Neural progenitor cell (in vitro differentiated cells): ENCODE measurements around the gene MMP1. TPM values are rescaled to one million over a fixed set of nuclear protein-coding genes. Genes with fewer than 3 reads are reported as not detected.

Source experiments
- DNase-seq: peaks from one replicate; pipeline ENCODE4 v3.0.0-alpha.2; 2016; ENCODE audit warnings: low spot score
- H2AFZ ChIP-seq: fragments of 200-600 bp; sonication (generic); replicated peaks from 2 replicates; pipeline ENCODE4 v1.6.1; 2016; ENCODE audit warnings: antibody characterized with exemption
- H3F3A ChIP-seq: fragments of 200-600 bp; sonication (generic); 2 replicates; pipeline ENCODE4 v1.6.1; 2016; ENCODE audit warnings: antibody characterized with exemption, low read depth
- H3K27ac ChIP-seq: fragments of 200-600 bp; sonication (generic); 2 replicates; pipeline ENCODE4 v1.5.1; 2016; ENCODE audit warnings: mild to moderate bottlenecking
- H3K27me3 ChIP-seq: fragments of 200-600 bp; sonication (generic); 2 replicates; pipeline ENCODE4 v1.6.1; 2016; ENCODE audit warnings: mild to moderate bottlenecking, moderate library complexity
- H3K36me3 ChIP-seq: fragments of 200-600 bp; sonication (generic); 2 replicates; pipeline ENCODE4 v1.5.1; 2016
- H3K4me1 ChIP-seq: fragments of 200-600 bp; sonication (generic); 2 replicates; pipeline ENCODE4 v1.6.1; 2016; ENCODE audit warnings: mixed run types
- H3K4me2 ChIP-seq: fragments of 200-600 bp; sonication (generic); 2 replicates; pipeline ENCODE4 v1.6.1; 2016
- H3K4me3 ChIP-seq: fragments of 200-600 bp; sonication (generic); 2 replicates; pipeline ENCODE4 v1.5.1; 2016
- H3K79me2 ChIP-seq: fragments of 200-600 bp; sonication (generic); 2 replicates; pipeline ENCODE4 v1.6.1; 2016; ENCODE audit warnings: low read depth
- H3K9ac ChIP-seq: fragments of 200-600 bp; sonication (generic); 2 replicates; pipeline ENCODE4 v1.6.1; 2016
- H3K9me3 ChIP-seq: fragments of 200-600 bp; sonication (generic); 2 replicates; pipeline ENCODE4 v1.5.1; 2016; ENCODE audit warnings: low read depth
- H4K20me1 ChIP-seq: fragments of 200-600 bp; sonication (generic); 2 replicates; pipeline ENCODE4 v1.6.1; 2016; ENCODE audit warnings: low read depth
- H3K27ac Mint-ChIP-seq: 3 replicates; pipeline ENCODE4 v1.8.0; 2021; ENCODE audit warnings: mixed read lengths
- H3K27me3 Mint-ChIP-seq: 2 replicates; pipeline ENCODE4 v1.8.0; 2022; ENCODE audit warnings: low read depth, mild to moderate bottlenecking, inconsistent platforms, moderate library complexity, mixed read lengths; ENCODE audit not compliant: insufficient read depth
- H3K36me3 Mint-ChIP-seq: 3 replicates; pipeline ENCODE4 v1.8.0; 2021; ENCODE audit warnings: mixed read lengths
- H3K4me1 Mint-ChIP-seq: 3 replicates; pipeline ENCODE4 v1.8.0; 2021; ENCODE audit warnings: mixed read lengths
- H3K4me3 Mint-ChIP-seq: 3 replicates; pipeline ENCODE4 v1.8.0; 2021; ENCODE audit warnings: mild to moderate bottlenecking, moderate library complexity, mixed read lengths
- H3K9me3 Mint-ChIP-seq: 3 replicates; pipeline ENCODE4 v1.8.0; 2020; ENCODE audit warnings: mixed read lengths
- CTCF ChIP-seq: fragments of 200-600 bp; sonication (generic); IDR thresholded peaks from 2 replicates; pipeline ENCODE4 v1.5.1; 2017; ENCODE audit warnings: antibody characterized with exemption, mild to moderate bottlenecking
- EZH2 ChIP-seq: fragments of 200-600 bp; sonication (generic); IDR thresholded peaks from 2 replicates; pipeline ENCODE4 v1.6.1; 2017; ENCODE audit warnings: antibody characterized with exemption, mild to moderate bottlenecking, moderate library complexity
- EZH2phosphoT487 ChIP-seq: fragments of 200-600 bp; sonication (generic); IDR thresholded peaks from 2 replicates; pipeline ENCODE4 v1.6.1; 2017; ENCODE audit warnings: antibody characterized with exemption
- total RNA-seq: library from RNA; depleted of rRNA; stranded (reverse); fragments of >200 nt; gene quantifications from 2 replicates; pipeline ENCODE4 v1.2.3, GENCODE V29; 2015; ENCODE audit warnings: low replicate concordance

The MMP1 gene
- total RNA-seq, 1 donor from 2014 or later, result not detected

GRCh38 chr11:102806296-102806695, 8.3 kb upstream of the MMP1 start:
- Histone ChIP-seq H4K20me1 (no peaks in the 10 kb centered on the region), H3K4me3 (no peak overlapping the region), H3K79me2 (no peaks in the 10 kb centered on the region), H2AFZ (no peak overlapping the region), H3F3A (no peaks in the 10 kb centered on the region), H3K36me3 (no peaks in the 10 kb centered on the region), H3K9me3 (no peaks in the 10 kb centered on the region), H3K4me2 (no peak overlapping the region), H3K4me1 (no peaks in the 10 kb centered on the region), H3K27me3 (no peaks in the 10 kb centered on the region), H3K9ac (no peak overlapping the region), H3K27ac (no peak overlapping the region)
- H3K4me1 Mint-ChIP-seq, result no peaks in the 10 kb centered on the region
- H3K4me3 Mint-ChIP-seq, result no peak overlapping the region
- H3K27ac Mint-ChIP-seq, result no peak overlapping the region
- H3K27me3 Mint-ChIP-seq, result peaks cover 3% of the 10 kb centered on the region
- no peaks in the 10 kb centered on the region for H3K9me3 Mint-ChIP-seq
- DNase-seq, result no peak
- no peaks in the 10 kb centered on the region for H3K36me3 Mint-ChIP-seq
- no peak for TF ChIP-seq EZH2
- no peak for TF ChIP-seq CTCF
- no peak for TF ChIP-seq EZH2phosphoT487

- Mint-ChIP-seq H3K9me3 (no peaks in the 10 kb centered on the region), H3K27me3 (no peaks in the 10 kb centered on the region), H3K4me1 (no peaks in the 10 kb centered on the region), H3K27ac (no peak overlapping the region), H3K4me3 (no peak overlapping the region), H3K36me3 (no peaks in the 10 kb centered on the region)
- DNase-seq, result no peak
- Histone ChIP-seq H2AFZ (no peak overlapping the region), H3K4me1 (no peaks in the 10 kb centered on the region), H3K27ac (no peak overlapping the region), H3K9ac (no peak overlapping the region), H3K9me3 (no peaks in the 10 kb centered on the region), H3K36me3 (no peaks in the 10 kb centered on the region), H3K27me3 (no peaks in the 10 kb centered on the region), H3K79me2 (no peaks in the 10 kb centered on the region), H3K4me3 (no peak overlapping the region), H4K20me1 (no peaks in the 10 kb centered on the region), H3F3A (no peaks in the 10 kb centered on the region), H3K4me2 (no peak overlapping the region)
- TF ChIP-seq CTCF (no peak), EZH2phosphoT487 (no peak), EZH2 (no peak)
Observed at GRCh38 chr11:102802341-102802740, 4.4 kb upstream of the MMP1 start.

GRCh38 chr11:102800767-102801166, 2.8 kb upstream of the MMP1 start:
- Histone ChIP-seq H3F3A (no peaks in the 10 kb centered on the region), H4K20me1 (no peaks in the 10 kb centered on the region), H3K36me3 (no peaks in the 10 kb centered on the region), H3K4me2 (no peak overlapping the region), H3K27ac (no peak overlapping the region), H3K27me3 (no peaks in the 10 kb centered on the region), H3K4me3 (no peak overlapping the region), H3K79me2 (no peaks in the 10 kb centered on the region), H2AFZ (no peak overlapping the region), H3K4me1 (no peaks in the 10 kb centered on the region), H3K9ac (no peak overlapping the region), H3K9me3 (no peaks in the 10 kb centered on the region)
- no peaks in the 10 kb centered on the region for H3K9me3 Mint-ChIP-seq
- no peaks in the 10 kb centered on the region for H3K4me1 Mint-ChIP-seq
- no peaks in the 10 kb centered on the region for H3K27me3 Mint-ChIP-seq
- H3K36me3 Mint-ChIP-seq, result no peaks in the 10 kb centered on the region
- no peak overlapping the region for H3K27ac Mint-ChIP-seq
- TF ChIP-seq EZH2 (no peak), EZH2phosphoT487 (no peak), CTCF (no peak)
- DNase-seq, result no peak
- no peak overlapping the region for H3K4me3 Mint-ChIP-seq
